ENCODE data around the gene CD19.

The CD19 gene

DNA sequence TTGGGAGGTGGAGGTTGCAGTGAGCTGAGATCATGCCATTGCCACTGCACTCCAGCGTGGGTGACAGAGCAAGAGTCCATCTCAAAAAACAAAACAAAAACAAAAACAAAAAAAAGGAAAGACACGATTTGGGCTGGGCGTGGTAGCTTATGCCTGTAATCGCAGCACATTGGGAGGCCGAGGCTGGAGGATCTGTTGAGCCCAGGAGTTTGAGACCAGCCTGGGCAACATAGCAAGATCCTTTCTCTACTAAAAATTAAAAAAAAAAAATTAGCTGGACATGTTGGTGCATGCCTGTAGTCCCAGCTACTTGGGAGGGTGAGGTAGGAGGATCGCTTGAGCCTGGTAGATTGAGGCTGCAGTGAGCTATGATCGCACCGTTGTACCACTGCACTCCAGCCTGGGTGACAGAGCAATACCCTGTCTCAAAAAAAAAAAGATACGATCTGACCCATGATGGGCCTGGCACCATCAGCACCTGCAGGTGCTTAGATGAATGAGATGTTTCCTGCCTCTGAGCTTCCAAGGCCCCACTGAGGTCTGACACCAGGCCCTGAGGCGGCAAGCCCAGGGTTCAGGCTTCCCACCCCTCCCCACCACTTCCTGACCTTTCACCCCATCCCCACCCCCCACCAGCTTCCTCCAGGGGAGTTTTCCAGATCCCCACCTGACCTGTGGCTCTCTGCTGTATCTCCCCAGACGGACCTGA, 31.7 kb upstream of the CD19 start:
- TF ChIP-seq CTCF (IDR thresholded peaks at IDR 0.05; ENCODE audit: control insufficient read depth, insufficient read depth, low read depth, low read length, missing control alignments): no peak
- H3K4me3 ChIP-seq (ENCODE audit: control insufficient read depth, low read depth, low read length): no peak overlapping the region
- DNase-seq (ENCODE audit: low read depth): no peak

GRCh38 chr16:28900601-28901000, 31.2 kb upstream of the CD19 start:
- no peak for TF ChIP-seq CTCF (IDR thresholded peaks at IDR 0.05; ENCODE audit: control insufficient read depth, insufficient read depth, low read depth, low read length, missing control alignments)
- no peak for DNase-seq (ENCODE audit: low read depth)
- H3K4me3 ChIP-seq (ENCODE audit: control insufficient read depth, low read depth, low read length): no peak overlapping the region

DNA sequence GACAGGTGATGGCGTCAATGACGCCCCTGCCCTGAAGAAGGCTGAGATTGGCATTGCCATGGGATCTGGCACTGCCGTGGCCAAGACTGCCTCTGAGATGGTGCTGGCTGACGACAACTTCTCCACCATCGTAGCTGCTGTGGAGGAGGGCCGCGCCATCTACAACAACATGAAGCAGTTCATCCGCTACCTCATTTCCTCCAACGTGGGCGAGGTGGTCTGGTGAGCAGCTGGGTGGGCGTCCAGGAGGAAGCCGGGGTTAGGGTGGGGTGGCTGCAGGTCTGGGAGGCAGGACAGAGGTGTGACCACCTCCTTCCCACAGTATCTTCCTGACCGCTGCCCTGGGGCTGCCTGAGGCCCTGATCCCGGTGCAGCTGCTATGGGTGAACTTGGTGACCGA, 29.9 kb upstream of the CD19 start:
- no peak for DNase-seq (ENCODE audit: low read depth)
- TF ChIP-seq CTCF (IDR thresholded peaks at IDR 0.05; ENCODE audit: control insufficient read depth, insufficient read depth, low read depth, low read length, missing control alignments): no peak
- H3K4me3 ChIP-seq (ENCODE audit: control insufficient read depth, low read depth, low read length): no peak overlapping the region

- H3K4me3 ChIP-seq (ENCODE audit: control insufficient read depth, low read depth, low read length): no peak overlapping the region
- no peak for TF ChIP-seq CTCF (IDR thresholded peaks at IDR 0.05; ENCODE audit: control insufficient read depth, insufficient read depth, low read depth, low read length, missing control alignments)
- no peak for DNase-seq (ENCODE audit: low read depth)
Measured at GRCh38 chr16:28902909-28903308, 28.9 kb upstream of the CD19 start.

DNA sequence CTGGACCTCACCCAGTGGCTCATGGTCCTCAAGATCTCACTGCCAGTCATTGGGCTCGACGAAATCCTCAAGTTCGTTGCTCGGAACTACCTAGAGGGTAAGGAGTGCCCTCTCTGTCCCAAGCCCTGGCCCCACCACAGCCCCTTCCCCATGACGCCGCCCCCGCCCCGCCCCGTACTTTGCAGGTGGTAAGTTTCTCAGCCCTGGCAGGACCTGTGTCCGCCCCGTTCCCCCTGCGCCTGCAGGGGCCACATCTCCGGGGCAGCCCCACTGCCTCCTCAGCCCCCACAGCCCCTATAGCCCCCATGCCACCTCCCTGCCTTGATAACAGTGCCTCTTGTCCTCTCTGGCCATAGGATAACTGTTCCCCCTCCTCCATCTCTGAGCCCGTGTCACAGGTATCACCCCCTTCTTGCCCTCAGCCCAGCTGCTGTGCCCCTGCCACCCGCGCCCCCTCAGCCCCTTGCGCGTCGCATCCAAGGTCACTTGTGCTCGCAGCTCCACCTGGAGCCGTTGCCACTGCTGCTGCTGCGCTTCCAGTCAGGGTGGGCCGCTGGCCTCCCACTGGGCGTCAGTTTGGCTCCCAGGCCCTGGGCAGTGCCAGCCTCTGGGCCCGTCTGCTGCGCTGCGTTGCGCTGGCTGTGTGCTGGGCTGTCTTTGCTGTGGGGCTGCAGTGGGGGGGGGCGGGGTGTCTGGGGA, 28.3 kb upstream of the CD19 start:
- DNase-seq (ENCODE audit: low read depth): no peak
- no peak for TF ChIP-seq CTCF (IDR thresholded peaks at IDR 0.05; ENCODE audit: control insufficient read depth, insufficient read depth, low read depth, low read length, missing control alignments)
- H3K4me3 ChIP-seq (ENCODE audit: control insufficient read depth, low read depth, low read length): no peak overlapping the region

DNA sequence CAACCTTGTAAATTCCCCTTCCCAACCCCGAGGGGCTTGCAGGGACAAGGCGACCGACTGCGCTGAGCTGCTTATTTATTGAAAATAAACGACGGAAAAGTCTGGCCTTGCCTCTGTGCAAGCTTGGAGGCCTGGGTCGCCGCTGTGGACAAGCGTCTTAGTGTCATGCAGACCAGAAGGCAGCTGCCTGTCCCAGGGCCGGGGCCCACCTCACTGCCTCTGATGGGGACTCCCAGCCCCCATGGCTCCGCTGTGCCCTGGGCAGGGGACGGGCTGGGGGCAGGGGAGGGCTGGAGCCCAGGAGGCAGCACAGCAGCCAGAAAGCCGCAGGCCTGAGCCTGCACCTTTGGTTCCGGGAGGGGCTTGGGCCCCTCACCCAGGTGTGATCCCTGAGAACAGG, 27.4 kb upstream of the CD19 start:
- H3K4me3 ChIP-seq (ENCODE audit: control insufficient read depth, low read depth, low read length): no peak overlapping the region
- DNase-seq (ENCODE audit: low read depth): no peak
- TF ChIP-seq CTCF (IDR thresholded peaks at IDR 0.05; ENCODE audit: control insufficient read depth, insufficient read depth, low read depth, low read length, missing control alignments): no peak

Data from AG09309 (cell line).